Esophagus squamous epithelium (tissue), 4 donors: ENCODE data around the gene OXER1.

ENCODE experiments used
- CTCF ChIP-seq, 6 experiments: fragments of 450-650 bp in 4 of 6; fragments of 200-600 bp in 2 of 6; sonication (generic) in 2 of 6; IDR thresholded peaks; one replicate each; pipeline ENCODE4 v1.5.1; 2016 to 2019; ENCODE audit warnings: antibody characterized with exemption in 6 of 6, mild to moderate bottlenecking in 4 of 6, moderate library complexity in 4 of 6
- POLR2A ChIP-seq, 4 donors: fragments of 450-650 bp; IDR thresholded peaks; one replicate each; pipeline ENCODE4 v1.6.1; 2017; ENCODE audit warnings: antibody characterized with exemption in 4 of 4, mild to moderate bottlenecking in 4 of 4, moderate library complexity in 3 of 4

DNA sequence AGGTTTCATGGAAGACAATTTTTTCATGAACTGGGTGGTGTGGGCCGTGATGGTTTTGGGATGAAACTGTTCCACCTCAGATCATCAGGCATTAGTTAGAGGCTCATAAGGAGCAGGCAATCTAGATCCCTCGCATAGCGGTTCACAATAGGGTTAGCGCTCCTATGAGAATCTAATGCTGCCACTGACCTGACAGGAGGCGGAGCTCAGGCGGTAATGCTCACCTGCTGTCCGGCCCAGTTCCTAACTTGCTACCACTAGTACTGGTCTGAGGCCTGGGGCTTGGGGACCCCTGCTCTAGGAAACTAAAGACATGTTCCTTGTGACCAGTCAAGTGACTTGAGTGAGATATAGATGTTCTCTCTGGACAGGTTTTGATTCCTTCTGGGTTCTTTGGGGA is 49.2 kb downstream of the OXER1 start:
- TF ChIP-seq CTCF (IDR thresholded peaks at IDR 0.05) (no peak), POLR2A (IDR thresholded peaks at IDR 0.05) (no peak)
